Activated CD4-positive, alpha-beta T cell treated with anti-CD3 and anti-CD28 coated beads, Interleukin-2, amount 50 U/mL, for 1 hour (primary cell): Measurements from ENCODE around the gene SLC38A8.

Experiments used
- DNase-seq: peaks from one replicate; pipeline ENCODE4 v3.0.0-alpha.2; 2020

SLC38A8 gene

DNA sequence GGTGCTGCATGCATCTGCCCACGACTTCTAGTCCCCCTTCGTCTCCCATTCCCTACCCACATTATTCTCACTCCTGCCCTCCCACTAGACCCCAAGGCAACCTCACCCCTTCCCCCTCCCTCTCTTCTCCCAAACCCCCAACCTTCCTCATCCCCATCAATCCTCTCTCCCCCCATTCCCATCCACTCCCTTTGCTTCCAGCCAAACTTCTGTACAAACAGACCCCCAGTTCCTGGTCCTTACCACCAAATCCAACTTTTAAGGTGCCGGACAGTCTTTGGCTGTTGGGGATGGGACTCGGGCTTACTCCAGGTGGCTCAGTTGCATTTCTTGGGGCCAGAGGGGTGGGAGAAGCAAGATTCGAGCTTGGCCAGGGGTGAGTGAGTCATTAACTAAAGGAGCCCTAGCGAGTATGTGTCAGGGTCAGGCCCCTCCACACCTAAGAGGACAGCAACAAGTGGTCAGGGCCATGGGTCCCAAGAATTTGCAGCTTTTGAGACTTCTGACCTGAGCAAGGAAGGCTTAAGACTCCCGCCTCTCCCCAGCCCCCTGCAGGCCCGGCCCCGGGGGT, at the start of gene SLC38A8:
SLC38A8 (minus strand) TSS at position 488 of the 571 bp plus-strand sequence. CDS start 638 bp downstream, outside the sequence.
- no peak for DNase-seq

DNA sequence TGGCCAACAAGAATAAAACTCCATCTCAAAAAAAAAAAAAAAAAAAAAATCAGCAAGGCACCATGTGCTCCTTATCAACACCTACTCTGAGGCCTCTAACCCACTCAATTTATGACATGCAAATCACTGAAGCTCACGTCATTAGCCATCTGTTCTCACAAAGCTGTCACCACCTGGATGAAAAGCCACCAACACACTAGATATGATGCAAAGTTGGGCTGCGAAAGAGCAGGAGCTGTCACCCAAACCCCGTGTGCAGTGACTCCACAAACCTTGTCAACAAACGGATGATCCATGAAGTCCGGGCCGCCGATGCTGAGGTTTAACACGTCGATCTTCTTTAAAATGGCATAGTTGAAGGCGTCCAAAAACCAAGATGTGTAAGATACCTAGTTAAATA, 48.9 kb upstream of the SLC38A8 start:
- no peak for DNase-seq

DNA sequence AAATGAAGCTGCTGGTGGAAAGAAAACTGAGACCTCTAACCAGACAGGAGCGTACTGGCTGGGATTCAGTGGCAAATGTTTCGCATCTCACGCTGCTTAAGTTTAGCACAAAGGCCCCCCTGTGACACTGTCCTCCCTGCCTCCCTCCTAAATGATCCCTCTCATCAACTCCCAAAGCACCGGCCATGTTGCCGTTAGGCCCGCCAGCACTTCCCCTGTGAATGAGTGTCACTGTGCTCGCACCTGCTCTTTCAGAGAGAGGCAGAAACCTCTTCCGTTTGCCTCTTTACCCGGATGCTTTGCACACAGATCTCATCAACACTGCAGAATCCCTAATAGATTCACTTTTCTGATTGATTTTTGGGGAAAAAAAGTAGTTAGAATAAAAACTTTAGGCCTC, 47.6 kb upstream of the SLC38A8 start:
- DNase-seq = no peak

DNA sequence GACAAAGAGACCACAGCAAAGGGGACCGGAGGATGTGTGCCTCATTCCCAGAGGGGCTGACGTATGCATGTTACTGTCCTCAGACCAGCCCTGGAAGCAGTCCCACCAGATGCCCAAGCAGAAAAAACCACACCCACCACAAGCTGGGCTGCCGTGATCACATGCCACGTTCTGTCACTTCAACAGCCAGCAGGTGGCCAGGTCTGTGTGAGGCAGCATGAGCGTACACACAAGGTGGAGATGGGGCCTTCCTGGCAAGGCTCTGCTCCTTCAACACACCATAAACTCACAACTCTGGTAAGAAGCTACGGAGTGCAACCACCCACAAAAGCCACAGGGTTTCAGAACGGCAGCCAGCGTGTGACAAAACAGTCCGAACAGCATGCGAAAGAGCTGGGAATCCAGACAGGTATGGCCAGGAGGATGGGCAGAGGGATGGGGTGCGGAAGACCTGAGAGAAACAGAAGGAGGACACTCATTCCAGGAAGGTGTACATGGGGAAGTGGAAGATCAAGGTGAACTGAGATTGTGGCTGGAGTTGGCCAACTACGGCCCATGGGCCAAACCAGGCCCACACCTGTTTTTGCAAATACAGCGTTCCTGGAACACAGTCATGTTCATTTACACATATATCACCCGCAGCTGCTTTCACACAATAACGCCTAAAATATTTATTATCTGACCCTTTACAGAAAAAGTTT, 46.2 kb upstream of the SLC38A8 start:
- peak; percentile 50 for DNase-seq

DNA sequence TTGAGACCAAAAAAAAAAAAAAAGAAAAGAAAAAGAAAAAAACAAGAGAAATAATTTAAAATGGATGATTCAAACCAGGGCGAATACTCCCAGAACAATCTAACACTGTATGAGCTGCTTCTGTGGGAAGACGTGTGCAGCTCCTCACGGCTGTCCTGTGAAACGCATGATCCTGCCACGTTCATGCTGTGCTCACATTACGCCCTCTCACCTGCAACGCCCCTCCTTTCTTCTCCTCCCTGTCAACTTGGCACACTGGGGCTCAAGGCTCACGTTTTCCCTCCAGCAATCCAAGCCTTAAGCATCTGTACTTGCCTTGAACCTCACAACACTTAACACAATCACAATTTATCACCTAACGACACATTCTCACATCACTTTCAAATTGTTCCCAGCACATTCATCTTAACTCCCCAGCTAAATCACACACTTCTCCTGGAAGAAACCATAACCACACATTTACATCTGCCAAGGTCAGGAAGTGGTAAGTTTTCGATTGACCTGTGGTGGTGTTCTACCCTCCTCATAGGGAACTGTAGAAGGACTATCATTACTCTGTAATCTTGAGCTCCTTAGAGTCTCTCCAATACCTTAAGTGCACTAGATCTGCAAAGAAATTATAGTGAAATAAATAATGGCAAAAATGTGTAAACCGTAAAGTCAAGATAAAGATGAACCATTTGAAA, 45.0 kb upstream of the SLC38A8 start:
- no peak for DNase-seq

DNA sequence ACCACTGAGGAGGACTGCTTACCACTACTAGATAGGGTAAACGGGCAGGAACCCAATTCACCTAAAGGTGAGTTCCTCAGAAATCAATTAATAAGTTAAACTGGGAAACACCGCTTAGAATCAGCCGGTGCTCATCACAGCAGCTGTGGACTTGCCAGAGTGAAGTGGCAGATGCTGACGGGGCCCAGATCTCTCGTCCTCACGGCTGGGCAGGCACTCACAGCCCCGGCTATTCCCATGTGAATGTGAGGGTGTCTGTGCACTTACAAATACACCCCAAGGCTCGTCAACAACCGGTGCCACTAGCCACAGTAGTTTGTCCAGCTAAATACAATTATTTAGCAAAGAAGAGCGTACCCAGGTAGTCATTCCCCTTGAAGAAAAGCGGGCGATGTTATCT, 44.4 kb upstream of the SLC38A8 start:
- DNase-seq = no peak

DNA sequence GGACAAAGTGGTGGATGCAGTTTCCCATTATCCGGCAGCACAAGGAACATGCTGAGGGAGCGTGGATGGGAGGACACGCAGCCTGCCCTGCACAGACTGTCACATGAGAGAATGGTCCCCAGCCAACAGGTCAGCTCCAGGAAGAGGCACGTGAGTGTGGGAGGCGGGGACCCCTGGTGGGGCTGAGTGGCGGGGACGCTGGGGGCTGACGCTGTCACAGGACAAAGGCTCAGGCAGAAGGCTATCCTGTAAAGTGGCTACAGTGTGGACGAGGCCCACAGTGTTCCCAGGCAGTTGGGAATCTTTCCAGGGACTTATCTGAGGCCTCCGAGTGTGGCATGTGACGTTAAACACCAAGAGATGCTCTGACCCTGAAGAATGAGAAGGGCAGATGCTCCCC, 43.7 kb upstream of the SLC38A8 start:
- DNase-seq = no peak

DNA sequence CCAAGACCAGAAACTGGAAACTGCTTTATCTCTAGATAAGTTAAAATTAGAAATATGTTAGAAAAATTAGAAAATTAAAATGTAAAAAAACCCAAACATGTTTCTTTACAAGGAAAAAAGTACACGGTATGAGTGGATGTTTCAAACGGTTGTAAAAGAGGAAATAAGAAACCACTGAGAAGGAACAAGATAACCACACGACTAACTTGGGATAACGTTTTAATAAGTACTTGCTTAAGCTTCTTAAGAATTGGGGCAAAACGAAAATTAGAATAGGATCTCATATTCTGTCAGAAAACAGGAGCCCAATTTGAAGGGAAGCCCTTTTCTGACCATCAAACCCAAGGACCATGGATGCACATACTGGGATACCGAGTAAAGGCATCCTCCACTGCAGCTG, 43.2 kb upstream of the SLC38A8 start:
- no peak for DNase-seq

DNA sequence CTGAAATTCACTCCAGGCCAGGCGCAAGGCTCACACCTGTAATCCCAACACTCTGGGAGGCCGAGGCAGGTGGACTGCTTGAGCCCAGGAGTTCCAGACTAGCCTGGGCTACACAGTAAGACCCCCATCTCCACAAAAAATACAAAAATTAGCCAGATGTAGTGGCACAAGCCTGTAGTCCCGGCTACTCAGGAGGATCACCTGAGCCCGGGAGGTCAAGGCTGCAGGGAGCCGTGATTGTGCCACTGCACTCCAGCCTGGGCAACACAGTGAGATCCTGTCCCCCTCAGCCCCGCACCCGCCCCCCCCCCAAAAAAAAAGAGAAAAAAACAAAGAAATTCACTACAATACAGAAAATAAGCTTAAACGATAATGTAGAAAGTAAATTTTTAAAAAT, 42.7 kb upstream of the SLC38A8 start:
- DNase-seq = no peak

DNA sequence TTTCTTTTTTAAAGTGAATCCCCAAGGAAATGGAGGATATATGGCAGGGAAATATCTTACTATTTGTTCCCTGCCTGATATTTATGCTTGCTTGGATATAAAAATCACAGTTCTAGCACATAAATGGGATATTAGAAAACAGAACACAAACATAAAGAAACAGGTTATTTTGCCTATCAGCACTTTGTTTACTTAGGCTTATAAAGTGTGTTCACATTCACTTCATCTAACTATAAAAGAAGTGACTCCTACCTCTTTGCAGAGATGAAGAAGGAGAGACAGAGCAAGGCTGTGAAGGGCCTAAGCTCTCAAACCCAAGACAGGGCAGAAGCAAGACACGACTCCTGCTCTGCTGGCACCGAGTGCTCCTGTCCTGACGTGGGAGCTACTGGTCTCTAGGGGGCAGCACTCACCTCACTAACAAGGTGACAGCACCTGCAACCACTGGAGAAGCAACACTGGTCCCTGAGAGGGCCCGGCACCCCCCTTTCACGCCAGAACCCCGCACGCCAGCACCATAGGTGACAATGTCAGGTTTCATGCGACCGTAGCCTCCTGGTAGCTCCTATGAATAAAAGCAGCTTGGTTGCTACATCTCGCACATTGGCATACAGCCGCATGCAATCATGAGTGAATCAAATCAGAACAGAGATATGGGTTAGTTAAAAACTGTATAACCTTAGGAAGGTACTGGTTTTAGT, 42.1 kb upstream of the SLC38A8 start:
- DNase-seq = peak; percentile 67

DNA sequence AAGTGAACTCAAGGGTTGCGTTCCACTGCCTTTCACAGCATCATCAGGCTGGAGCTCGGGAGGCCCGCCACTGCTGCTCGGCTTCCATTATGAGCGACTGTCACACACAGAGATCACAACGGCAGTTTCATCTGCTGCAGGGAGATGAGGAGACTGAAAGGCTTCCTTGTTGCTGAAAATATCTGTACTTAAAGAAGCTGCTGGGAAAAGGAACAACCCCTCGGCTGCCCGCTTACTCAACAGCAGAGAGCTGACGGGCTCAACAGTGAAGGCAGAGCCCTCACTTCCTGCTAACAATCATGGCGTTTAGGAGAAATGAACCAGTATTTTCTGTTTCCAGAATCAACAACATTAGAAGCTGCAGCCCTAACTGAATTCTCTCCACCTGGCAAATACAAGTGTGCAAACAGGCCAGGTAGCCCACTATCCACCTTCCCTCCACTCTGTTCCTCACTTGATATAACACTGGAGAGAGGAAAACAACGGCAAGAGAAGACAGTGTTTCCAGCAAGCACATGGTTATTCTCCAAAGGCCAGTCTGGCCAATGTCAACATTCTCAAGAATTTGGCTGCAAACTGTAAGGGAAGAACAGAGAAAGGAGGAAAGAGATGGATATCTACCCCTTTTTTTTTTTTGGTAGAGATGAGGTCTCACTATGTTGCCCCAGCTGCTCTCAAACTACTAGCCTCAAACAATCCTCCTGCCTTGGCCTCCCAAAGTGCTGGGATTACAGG, 40.4 kb upstream of the SLC38A8 start:
- no peak for DNase-seq

DNA sequence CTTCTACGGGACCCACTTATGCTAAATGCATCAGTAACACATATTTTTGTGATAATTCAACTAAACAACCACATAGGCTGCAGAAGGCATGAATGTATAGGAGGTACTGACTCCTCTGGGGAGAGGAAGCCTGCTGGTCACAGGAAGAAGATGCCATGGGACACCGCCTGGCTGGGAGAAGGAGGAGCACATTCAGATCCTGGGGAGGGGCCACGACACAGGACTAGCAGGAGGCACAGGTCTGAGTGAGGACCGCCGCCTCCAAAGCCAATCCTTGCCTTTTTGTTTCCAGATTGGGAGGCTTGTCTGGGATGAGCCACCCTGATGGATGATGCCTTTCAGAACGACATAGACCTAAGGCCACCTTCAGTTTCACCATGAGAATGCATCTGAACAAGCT, 39.5 kb upstream of the SLC38A8 start:
- DNase-seq = no peak

DNA sequence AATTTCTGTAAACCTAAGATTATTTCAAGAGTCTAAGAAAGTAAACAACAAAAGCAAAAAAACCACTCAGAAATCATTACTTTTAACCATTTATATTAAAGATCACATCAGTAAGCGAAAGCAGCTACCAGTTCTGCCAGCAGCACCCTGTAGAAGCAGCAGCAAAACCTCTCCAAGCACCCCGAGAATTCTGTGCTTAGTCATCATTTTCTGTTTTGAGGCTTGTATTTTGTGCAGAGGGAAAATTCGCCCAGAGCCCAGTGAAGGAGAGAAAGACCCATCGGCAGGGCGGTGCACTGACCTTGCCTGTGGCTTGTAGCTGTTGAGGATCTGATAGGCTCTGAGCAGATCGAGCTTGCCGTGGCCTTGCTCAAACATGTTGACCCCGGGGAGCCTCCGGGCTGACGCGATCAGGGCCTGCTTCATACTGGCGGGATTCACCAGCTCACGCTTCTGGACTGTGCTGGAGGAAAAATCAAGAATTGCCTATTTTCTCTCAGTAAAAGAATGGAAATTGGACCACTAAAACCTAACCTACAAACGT, 38.9 kb upstream of the SLC38A8 start:
- no peak for DNase-seq

DNA sequence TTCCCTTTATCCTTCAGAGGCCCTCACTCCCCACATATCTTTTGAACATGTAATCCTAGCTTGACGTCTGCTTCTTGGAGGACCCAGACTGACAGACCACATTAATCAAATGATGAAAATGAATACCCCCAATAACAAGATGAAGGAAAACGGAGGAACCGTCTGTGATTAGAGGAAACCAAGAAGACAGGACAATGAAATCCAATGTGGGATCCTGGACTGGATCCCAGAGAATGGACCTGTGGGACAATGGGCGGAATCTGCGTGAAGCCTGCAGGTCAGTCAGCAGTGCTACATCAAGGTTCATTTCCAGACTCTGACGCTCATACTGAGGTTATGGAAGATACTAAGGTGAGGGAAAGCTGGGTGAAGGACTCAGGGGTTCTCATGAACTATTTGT, 38.2 kb upstream of the SLC38A8 start:
- DNase-seq = no peak

DNA sequence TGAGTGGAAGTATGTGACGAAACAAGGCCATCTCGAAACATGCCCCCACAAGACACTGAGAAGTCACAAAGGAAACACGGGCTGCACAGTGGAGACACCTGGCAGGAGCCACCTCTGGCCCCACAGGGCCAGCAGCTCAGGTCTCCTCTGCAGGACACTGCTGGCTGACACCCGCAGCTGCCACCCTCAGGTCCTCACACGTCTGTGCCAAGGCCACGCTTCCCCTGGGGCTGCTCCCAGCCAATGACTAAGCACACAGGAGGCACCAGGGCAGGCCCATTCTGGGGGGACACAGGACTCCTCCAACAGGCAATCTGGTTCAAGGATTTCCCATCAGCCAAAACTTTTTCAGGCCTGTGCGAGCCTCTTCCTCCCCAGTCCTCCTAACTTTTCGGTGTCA, 37.8 kb upstream of the SLC38A8 start:
- no peak for DNase-seq

DNA sequence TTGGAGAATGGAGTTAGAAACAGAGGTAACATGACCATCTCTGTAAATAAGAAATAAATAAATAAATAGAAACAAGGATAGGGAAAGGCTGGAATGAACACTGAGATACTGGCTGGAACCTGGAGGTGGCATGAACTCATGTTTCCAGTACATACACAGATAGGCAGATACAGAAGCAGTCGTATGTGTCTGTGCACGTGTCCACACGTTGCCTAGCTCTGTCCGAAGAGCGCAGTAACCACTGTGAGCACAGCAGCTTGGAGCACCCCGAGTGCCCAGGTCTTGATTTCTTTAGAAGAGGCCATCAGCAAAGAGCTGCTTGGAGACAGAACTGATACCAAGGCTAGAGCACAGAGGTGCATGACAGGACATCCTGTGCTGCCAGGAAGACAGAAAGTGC, 37.1 kb upstream of the SLC38A8 start:
- DNase-seq = no peak

DNA sequence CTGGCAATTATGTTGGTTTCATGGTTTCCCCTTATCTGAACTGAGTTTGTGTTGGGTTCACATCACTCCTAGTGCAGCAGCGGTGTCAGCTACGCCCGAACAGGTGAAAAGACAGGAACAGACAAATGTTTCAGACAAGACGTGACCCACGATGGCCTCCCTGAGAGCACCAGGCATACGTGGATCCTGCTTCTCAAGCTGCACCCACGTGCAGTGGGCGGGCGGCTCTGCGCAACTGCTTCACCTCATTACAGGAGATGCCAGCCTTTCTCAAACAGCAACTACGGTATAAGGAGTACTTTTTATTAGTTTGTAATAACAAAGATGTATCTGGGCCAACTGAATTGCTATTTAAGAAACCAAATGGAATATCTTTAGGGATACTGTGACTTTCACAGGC, 32.8 kb upstream of the SLC38A8 start:
- DNase-seq = no peak

DNA sequence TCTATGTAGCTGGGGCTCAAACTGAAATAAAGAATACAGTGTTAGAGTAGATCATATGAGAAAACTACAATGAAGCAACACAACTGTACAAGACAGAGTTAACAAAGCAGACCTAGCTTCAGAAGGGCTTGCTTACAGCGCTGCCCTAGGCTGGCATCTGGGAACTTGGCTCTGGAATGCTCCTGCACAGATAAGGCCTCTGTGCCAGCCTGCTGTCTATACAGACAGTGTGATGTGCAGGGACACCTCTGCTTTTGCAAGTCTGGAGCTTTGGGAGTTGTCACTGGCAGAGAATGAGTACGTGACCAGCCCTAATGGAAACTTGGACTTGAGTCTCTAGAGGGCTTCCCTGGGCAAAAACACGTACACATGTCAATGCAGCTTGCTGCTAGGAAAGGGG, 32.1 kb upstream of the SLC38A8 start:
- DNase-seq = no peak

DNA sequence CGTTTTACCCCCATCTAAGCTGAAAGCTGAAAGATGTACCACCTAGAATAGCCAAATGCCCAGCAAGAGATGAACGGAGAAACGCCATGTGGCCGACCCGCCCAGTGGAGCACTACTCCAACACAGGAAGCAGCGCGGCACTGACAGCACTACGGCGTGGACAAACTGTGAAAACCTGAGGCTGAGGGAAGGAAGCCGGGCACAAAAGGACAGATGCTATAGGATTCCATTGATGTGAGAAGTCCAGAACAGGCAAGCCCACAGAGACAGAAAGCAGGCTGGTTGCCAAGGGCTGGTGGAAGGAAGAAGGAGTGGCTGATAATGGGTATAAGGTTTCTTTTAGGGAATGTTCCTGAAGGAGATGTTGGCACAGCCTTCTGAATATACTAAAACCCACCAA, 29.4 kb upstream of the SLC38A8 start:
- DNase-seq = no peak

DNA sequence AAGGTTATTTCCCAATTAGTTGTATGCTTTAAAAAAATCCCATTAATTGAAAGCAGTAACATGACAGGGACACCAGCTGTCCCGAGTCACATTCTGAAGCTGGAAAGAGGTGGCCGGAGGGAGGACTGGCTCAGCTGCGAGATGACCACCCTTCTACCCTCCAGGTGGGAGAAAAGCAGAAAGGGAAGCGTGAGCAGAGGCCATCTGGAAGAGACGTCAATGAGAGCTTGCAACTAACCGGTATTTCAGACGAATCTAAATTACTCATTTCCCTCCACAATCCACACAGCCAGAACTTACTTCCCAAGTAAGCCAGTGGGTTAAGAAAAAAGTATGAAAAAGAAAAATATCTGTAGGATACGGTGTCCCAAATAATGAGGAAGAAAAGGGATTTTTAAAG, 28.5 kb upstream of the SLC38A8 start:
- no peak for DNase-seq

DNA sequence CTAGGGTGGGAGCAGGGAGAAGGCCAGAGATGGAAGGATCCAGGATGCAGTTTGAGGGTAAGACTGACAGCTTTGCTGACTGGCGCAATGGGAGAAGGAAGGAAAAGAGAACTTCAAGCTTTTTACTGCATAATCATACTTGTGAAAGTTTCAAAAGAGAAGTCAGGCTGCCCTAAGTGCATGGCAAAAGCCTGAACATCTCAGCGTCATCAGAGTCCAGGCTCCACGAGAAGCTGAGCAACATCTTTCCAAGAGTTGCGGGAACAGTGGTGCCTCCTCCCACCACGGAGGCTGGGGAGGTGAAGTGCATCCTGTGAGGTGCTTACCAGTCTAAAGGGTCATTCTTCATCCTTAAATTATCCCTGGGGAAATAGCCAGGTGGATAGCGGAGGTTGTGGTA, 26.9 kb upstream of the SLC38A8 start:
- DNase-seq = no peak

DNA sequence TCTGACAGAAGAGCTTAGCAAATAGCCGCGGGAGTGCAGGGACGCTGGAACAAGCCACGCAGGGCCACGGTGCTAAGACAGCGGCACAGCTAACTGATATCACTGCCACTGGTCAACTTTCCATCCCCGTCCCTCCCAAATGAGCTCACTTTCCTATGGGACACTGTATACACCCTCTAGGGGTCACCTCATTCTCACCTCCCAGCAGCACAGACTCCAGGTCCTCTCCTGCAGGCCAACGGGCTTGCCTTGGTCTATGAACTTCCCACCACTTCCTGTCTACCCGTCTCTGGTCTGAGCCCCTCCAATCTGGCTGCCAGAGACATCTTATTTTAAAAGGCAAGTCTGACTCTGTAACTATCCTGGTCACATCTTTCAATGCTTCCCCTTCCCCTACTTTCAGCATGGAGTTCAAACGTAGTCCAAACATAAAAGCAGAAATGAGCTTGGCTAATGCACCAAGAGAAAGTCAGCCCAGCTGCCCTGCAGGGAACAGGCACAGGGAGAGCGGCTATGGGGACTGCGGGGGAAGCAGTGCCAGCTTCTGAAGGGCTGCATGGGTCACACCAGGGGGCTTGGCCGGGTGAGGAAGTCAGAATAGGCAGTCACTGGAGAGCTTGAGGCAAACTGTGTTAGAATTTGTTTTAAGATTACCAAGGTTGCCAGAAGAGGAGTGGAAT, 26.3 kb upstream of the SLC38A8 start:
- DNase-seq = no peak
